Measurements from ENCODE around the gene UGT2A1.
"Not testable (repeated sequence)": the region's sequence is repeated elsewhere in the genome, so short reads cannot be mapped to it uniquely, and the experiment has no call there.

Gene UGT2A1

DNA sequence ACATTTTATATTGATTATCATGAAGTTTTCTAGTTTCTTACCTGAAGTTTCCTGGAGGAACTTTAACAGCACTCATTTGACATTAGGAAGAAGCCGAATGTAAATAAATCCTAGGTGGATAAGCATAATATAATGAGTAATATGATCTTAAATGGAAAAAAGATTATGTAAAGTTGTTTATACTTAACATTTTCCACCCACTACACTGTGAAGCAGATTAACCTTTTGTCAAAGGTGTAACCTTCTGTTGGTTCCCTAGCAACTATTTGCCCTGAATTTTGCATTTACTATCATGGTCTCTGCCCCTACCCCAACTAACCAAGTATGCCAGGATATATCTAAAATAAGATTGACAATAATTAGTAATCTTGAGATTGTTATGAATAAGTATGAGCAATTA is at the start of gene UGT2A1:
TSS of gene UGT2A1 (minus strand) at position 101 of the 400 bp plus-strand sequence. CDS start 5,603 bp downstream, outside the sequence.
- DNase-seq = no peak

DNA sequence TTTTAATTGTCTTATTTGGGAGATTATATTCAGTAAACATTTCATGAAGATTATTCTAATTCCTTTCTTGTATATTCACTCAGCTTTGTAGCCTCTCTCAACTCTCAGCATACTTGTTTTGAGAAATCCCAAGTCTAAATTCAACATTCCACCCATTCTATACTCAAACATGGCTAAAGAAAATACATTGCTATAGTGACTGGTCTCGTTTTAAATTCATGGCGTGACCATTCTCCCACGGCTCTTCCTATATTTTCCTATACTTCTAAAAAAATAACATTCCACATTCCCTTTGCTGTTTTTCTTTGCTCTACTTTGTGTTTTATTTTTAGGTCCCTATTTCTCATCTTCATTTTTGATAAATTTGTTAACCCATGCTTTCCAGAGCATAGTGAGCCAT is 49.2 kb upstream of the UGT2A1 start:
- DNase-seq = no peak

DNA sequence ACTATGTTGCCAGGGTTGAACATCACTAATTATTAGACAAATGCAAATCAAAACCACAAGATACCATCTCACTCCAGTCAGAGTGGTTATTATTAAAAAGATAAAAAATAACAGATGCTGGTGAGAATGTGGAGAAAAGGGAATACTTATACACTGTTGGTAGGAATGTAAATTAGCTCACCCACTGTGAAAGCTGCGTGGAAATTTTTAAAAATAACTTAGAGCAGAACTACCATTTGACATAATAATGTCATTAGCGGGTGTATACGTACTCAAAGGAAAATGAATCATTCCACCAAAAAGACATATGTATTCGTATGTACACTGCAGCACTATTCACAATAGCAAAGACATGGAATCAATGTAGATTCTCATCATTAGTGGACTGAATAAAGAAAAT is 48.6 kb upstream of the UGT2A1 start:
- no peak for DNase-seq

DNA sequence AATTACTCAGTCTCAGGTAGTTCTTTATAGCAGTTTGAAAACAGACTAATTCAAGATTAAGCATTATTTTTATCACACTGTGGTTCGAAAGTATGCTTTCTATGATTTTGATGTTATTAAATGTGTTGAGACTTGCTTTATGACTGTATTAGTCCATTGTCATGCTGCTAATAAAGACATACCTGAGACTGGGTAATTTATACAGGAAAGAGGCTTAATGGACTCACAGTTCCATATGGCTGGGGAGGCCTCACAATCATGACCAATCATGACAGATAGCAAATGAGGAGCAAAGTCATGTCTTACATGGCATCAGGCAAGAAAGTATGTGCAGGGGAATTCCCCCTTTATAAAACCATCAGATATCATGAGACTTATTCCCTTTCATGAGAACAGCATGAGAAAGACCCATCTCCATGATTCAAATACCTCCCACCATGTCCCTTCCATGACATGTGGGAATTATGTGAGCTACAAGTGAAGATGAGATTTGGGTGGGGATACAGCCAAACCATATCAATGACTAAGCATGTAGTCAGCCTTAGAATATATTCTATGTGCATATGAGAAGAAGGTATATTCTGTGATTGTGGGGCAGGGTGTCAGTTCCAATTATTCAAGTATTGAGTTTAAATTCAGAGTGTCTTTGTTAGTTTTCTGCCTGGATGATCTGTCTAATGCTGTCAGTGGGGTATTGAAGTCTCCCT is 44.6 kb upstream of the UGT2A1 start:
- DNase-seq = no peak

DNA sequence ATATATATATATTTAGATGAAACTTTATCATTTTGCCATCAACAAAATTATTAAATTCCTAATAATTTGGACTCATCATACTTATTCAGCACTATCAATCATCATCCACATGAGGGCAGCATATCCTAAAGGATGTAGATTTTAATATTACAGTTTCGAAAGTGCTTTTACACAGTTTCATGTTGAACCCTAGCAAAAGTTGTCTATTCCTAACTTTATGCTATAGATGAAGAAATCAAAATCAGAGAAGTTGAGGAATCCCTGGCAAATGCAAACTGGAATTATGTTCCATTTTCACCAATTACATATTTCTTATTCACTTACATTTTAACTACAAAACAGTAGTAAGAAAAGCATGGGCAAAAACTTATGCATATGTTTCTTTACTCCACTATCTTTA is 36.6 kb upstream of the UGT2A1 start:
- no peak for DNase-seq

DNA sequence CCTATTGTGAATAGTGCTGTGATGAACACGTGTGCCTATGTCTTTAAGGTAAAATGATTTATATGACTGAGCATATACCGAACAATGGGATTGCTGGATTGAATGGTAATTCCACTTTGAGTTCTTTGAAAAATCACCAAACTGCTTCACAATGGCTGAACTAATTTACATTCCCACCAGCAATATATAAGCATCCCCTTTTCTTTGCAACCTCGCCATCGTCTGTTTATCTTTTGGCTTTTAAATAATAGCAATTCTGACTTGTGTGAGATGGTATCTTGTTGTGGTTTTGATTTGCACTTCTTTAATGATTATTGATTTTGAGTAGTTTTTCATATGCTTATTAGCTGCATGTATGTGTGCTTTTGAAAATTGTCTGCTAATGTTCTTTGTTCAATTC is 31.8 kb upstream of the UGT2A1 start:
- DNase-seq = no peak

DNA sequence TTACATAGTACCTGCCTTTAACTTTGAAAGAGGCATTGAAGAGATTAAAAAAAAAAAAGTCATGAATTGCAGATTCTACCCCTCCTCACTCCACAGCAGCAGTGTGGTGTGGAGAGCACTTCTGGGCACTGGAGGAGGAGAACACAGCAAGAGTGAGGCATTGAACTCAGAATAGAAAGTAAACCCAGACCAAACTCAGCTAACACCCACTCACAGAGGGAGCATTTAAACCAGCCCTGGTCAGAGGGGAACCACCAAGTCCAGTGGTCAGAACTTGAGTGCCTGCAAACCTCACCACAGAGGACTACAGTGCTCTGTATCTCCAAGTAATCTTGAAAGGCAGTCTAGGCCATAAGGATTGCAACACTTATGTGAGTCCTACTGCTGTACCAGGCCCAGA is 15.6 kb upstream of the UGT2A1 start:
- DNase-seq = no peak

DNA sequence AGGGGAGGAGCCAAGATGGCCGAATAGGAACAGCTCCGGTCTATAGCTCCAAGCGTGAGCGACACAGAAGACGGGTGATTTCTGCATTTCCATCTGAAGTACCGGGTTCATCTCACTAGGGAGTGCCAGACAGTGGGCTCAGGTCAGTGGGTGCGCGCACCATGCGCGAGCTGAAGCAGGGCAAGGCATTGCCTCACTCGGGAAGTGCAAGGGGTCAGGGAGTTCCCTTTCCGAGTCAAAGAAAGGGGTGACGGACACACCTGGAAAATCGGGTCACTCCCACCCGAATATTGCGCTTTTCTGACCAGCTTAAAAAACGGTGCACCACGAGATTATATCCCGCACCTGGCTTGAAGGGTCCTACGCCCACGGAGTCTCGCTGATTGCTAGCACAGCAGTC is 11.0 kb upstream of the UGT2A1 start:
- DNase-seq = not testable (repeated sequence)

DNA sequence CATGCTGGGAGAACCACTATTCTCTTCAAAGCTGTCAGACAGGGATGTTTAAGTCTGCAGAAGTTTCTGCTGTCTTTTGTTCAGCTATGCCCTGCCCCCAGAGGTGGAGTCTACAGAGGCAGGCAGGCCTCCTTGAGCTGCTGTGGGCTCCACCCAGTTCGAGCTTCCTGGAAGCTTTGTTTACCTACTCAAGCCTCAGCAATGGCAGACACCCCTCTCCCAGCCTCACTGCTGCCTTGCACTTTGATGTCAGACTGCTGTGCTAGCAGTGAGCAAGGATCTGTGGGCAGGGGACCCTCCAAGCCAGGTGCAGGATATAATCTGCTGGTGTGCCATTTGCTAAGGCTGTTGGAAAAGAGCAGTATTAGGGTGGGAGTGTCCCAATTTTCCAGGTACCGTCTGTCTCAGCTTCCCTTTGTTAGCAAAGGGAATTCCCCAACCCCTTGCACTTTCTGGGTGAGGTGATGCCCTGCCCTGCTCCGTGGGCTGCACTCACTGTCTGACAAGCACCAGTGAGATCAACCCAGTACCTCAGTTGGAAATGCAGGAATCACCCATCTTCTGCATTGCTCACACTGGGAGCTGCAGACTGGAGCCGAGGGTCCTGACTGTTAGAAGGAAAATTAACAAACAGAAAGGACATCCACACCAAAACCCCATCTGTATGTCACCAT is 8.2 kb upstream of the UGT2A1 start:
- not testable (repeated sequence) for DNase-seq

DNA sequence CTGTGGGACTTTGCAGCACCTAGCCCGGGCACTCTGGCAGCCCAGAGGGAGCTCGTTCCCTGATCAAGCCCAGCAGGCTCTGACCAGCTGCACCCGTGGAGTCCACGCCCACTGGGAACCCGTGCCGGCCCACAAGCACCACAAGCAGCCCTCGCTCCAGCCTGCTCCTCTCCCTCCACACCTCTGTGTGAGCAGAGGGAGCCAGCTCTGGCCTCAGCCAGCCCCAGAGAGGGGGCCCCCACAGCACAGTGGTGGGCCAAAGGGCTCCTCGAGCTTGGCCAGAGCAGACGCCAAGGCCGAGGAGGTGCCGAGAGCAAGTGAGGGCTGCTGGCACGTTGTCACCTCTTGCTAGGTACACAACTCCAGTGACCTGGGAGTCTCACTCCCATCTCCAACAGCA is 5.1 kb upstream of the UGT2A1 start:
- DNase-seq = no peak

DNA sequence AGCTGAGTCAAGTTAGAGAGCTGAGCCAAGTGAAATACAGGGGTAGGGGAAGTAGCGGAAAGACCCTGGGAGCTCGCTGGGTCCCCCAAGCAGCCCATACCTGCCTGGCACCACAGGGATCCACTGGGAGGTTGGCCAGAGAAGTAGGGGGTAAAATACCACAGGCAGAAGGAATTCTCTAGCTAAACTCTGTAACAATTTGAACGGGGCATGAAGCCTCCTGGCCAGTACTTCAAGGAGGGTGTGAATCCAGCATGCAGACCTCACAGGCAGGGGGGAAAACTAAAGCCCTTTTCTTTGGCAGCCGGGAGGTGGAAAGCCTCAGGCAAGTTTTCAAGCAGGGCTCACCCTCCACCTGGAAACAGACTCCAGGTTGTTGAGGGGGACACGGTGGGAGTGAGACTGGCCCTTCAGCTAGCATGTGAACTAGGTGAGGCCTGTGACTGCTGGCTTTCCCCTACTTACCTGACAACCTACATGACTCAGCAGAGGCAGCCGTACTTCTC is 3.7 kb upstream of the UGT2A1 start:
- DNase-seq = no peak

DNA sequence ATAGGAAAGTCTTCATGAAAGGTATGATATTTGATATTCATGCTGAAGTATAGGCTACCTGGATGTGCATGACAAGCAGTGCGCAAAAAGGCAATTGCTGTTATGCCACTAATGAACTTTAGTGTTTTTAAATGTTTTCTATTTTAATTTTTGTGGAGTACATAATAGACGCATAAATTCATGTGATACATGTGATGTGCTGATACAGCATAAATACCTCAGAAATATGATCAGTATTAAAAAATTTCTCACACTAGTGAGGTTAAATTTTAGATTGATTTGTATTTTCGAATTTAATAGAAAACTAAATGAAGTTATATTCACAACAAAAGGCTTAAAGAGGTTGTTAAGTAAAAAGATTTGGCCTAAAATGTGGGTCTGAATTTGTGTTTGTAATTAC is 2.2 kb downstream of the UGT2A1 start:
- DNase-seq = no peak

DNA sequence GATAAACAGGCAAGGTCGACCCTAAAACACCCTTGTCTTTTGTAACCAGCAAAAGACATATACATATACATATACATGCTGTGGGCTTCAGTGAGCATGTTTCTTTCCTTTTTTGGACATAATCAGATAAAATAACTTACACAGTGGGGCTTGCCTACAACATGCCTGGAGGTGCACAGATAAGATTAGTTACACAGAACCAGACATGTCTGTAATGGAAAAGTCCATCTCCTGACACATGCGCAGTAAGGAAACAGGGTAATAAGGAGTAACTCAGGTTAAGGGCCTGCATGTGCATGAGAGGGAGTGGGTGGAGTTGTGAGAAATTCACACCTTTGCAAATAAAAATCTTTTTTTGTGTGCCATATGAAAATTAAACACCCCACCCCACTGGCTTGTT is 3.4 kb downstream of the UGT2A1 start:
- DNase-seq = no peak

DNA sequence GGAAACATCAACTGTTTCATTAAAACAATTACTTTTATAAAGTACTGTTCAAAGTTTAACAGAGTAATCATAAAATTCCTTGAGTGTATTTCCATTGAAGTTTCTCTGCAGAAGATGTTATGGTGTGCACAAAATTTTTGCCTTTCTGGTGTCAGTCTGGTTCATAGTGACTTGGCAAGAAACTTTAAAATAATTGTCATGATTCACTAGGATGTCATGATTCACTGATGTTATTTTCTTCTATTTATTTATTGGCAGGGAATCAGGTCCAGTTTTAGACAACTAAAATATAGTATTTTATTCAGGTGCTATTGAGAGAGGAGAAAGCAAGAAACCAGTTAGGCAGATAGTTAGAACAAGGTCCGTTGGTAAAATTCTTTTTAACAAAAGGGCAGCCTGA is 3.8 kb downstream of the UGT2A1 start:
- no peak for DNase-seq

DNA sequence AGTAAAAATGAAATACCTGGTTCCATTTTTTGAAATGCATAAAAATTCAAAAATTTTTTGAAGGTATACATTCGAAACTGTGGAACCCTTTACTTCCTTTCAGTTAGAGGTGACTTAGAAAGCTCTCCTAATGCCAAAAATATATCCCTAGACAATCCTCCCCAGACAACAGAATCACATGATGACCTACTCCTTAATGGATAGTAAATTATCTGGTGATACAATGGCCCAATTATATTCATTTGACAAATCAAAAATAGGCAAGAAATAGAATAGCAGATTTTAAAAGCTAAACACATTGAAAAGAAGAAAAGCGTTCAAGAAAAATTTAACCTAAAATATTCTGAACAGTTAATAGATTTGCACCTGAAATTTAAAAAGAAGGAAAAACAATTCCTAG is 10.1 kb downstream of the UGT2A1 start:
- no peak for DNase-seq

DNA sequence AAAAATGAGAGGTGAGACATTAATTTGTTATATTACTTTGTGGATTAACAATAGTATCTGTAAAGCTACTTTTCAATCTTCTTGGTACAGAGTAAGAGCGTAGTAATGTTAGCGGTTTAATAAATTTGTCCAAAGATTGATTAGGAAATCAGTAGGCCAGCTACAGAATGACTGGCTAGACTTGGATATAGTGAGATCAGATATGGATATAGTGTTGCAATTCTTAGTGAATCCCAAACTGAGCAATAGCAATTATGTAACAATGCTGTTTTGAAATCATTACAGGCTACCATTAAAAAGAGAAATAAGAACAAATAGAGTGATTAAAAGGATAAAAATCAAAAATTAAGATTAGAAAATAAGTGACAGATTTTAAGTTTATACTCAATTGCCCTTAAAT is 12.8 kb downstream of the UGT2A1 start:
- no peak for DNase-seq

DNA sequence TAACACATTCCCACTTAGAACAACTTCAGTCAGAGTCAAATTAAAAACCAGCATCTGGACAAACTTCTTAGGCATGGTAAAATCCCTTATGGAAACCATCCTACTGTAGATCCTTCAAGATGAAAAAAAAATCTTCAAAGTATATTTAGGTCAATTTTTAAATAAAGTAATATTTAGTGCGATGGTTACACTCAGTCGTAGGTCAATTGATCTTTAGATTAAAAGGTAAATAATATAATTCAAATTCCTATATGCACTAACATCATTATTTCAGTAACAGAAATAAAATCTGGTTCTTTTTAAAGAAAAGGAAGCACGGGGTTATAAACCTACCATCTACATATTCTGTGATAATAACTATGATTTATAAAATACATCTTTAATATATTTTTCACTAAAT is 13.5 kb downstream of the UGT2A1 start, which contains the start of gene UGT2A2:
TSS of gene UGT2A2 (minus strand) at position 101 of the 400 bp plus-strand sequence. CDS start at position 99, 2 bp downstream.
- no peak for DNase-seq

DNA sequence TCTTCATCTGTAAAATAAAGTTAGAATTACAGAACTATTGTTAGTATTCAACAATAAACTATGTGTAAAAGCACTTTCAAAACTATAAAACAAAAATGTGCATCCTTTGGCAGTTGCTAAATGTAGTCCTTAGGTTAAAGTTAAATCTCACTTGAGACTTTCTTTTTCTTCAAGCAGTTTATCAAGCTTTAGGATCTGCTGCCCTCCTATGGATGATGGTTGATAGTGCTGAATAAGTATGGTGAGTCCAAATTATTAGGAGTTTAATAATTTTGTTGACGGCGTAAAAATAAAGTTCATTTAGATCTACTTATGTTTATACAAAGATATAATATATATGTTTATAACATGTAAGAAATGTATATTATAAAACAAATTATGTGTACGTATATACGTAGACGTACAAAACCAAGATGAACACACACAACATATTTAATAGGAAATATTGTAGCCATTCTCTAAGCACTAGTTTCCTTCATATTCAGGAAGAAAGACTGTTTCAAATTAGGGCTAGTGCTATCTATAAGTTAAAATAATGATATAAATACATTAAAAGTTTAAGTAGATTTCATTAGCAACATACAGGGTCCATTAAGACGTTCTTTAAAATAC is 35.9 kb downstream of the UGT2A1 start:
- DNase-seq = peak; percentile 3

DNA sequence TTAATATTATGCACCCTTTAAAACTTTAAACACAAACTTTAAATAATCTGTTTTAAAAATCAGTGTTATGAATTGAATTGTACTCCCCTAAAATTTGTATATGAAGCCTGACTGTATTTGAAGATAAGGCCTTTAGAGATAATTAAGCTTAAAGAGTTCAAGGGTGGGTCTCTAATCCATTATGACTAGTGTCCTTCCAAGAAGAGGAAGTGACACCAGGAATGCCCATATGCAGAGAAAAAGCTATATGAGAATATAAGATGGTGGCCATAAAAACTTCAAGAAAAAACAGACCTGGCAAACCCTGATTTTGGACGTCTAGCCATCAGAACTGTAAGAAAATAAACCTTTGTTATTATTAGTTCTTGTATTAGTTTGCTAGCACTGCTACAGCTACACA is 42.6 kb downstream of the UGT2A1 start:
- DNase-seq = no peak

DNA sequence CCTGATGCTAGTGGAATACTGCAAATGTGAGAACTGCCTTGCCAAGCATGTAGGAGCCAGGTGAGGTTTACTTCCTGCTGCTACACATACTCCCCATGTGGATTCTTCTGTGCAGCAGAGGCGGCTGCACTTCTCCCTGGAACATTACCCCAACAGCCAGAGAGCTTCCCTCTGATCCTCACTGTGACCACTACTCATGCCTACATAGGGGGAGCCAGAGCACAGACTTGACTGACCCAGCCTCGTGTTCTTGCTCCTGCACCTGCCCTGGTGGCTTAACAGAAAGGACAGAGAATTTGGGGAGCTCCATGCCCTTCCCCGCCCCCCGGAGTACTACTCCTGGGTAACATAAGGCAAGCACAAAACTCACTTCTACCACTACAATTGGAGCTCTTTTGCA is 52.0 kb downstream of the UGT2A1 start:
- DNase-seq = no peak

DNA sequence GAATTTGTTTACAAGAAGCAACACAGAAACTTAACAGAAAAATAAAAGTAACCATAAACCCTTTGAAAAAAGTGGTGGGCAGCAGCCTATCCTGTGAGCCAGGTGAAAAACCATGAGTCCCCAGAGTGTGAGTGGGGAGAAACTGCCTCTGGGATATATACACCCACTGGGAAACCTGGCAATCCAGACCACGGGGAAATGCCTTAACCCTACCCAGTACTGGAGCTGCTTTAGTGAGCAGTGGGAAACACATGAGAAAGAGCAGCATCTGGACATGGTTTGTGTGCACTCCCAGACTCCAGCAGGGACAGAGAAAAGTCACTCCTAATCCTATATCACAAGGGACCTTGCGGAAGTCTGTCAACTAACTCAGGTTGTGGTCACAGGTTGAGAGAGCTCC is 53.0 kb downstream of the UGT2A1 start:
- no peak for DNase-seq

DNA sequence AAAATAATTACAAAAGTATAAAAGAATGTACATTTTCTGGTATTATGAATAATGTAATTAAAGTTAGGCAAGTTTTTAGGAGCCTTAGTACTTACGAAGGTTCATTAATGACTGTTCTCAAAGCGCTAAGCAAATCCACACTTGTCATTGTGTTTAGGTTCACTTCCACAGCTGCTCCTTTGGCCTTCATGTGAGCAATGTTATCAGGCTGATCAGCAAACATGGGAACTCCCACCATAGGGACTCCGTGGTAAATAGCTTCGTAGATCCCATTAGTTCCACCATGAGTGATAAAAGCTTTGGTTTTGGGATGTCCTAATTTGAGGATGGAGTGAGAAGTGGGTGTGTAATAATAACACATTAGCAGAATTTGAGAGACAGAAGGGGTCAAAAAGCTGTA is 58.7 kb downstream of the UGT2A1 start:
- DNase-seq = no peak

DNA sequence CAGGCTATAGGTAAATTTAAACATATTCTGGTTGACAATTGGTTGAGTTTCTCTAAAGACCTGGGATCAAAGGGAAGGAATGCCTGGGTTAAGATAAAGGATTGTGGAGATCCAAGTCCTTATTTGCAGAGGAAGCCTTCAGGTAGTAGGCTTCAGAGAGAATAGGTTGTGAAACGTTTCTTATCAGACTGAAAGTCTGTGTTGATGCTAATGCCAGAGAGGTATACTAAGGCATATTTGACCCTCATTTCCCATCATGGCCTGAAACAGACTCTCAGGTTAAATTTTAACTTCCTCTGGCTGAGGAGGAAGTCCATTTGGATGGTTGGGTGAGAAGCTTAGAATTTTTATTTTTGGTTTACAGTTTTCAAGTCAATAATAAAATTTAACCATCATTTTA is 61.7 kb downstream of the UGT2A1 start:
- no peak for DNase-seq

DNA sequence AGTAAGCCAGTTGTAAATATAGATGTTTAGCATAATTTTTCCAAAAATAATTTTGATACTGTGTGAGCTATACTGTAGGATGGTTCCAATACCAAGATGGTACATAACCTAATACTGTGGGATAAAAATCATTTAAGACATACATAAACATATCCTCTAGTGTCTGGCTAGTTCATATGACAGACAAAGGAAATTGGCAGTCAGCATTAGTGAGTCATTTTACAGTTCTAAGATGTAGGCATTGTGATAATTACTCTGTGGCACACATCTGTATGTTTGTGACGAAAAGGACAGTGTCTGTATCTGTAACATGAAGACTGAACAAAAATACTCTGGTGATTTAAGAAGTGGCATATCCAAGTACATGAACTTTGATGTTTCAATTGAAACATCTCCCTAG is 63.2 kb downstream of the UGT2A1 start:
- DNase-seq = no peak

Data from NCI-H446 treated with DMSO at 0.1 percent for 48 hours (cell line).